GM10847 (cell line): ENCODE results near the gene PIBF1.

Experiments used
- POLR2A ChIP-seq: IDR thresholded peaks from 2 replicates; pipeline ENCODE4 v1.6.1; 2011; ENCODE audit not compliant: insufficient read length; ENCODE audit errors: extremely low read depth

Gene PIBF1

DNA sequence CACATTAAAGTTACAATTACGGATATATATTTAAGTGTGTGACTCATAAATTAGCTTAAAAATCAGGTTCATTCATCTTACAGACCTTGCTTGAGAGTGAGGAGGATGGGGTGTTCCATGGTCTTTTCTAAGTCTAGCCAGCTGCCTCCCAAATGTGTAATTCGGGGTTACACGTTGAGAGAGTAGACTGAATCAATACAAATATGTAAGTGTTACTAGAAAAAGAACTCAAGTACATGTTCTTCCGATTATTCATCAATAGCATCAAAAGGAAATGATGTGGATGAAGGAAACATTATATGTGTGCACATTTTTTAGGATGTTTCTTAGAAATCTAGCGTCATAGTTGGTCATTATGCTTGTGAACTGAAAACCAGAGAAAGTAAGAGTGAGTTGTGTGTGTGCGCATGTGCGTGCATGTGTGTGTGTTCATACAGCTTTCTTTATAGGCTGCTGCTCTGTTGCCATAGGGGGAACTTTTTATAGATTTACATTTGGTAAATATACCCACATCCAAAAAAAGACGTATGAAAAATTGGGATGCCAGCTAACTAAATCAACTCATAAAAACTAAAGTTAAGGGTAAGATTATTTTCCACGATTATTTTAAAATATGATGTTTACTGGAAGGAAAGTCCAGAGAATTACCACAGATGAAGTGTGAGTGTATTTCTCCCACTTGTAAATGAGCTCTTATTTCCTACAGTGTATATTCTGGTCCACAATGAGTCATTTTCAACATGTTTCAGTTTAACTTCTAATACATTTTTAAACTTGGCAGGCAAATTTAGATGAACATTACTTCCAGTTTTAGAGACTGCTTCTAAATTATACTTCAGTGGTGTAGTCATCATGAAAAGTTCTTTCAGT lies 82.4 kb downstream of the PIBF1 start:
- no peak for TF ChIP-seq POLR2A

DNA sequence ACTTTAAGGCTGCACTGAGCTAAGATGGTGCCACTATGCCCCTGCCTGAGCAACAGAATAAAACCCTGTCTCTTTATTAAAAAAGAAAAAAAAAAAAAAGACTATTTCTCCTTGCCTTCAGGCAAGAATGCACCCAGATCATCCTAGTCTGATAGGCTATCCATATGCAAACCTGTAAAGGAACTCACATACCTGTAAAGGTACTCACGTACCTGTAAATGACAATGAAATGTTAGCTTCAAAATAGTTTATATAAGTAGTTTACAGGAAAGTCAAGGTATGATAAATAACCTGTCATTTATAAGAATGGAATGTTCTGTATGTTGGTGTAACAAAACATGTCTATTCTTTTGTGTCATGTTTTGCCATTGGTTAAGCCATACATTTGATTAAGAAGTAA lies 86.3 kb downstream of the PIBF1 start:
- no peak for TF ChIP-seq POLR2A

DNA sequence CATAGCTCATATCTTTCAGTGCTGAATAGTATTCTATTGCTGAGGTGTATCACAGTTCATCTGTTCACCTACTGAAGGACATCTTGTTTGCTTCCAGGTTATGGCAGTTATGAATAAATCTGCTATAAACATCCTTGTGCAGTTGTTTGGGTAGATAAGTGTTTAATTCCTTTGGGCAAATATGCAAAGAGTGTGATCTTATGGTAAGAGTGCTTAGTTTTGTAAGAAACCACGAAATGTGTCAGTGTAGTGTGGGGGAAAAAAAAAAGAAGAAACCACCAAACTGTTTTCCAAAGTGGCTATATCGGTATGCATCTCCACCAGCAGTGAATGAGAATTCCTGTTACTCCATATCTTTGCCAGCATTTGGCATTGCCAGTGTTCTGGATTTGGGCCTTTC lies 93.3 kb downstream of the PIBF1 start:
- TF ChIP-seq POLR2A: no peak

DNA sequence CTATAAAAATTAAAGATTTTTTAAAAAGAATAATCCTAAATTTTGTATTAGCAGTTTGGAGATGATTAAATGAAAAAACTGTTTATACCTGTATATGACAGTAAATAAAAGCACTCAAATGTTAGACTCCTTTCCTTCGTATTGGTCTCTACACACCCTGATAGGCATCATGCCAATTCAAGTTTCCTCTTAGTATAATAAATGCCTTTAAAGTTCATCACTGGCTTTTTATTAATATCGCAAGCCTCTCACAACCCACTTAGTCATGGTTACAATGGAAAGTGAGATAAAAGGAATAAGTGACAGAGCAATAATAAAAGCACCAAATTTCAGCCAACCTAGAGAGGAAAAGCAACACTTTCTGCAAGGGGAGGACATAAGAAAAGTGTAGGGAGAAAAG lies 102.2 kb downstream of the PIBF1 start:
- no peak for TF ChIP-seq POLR2A

DNA sequence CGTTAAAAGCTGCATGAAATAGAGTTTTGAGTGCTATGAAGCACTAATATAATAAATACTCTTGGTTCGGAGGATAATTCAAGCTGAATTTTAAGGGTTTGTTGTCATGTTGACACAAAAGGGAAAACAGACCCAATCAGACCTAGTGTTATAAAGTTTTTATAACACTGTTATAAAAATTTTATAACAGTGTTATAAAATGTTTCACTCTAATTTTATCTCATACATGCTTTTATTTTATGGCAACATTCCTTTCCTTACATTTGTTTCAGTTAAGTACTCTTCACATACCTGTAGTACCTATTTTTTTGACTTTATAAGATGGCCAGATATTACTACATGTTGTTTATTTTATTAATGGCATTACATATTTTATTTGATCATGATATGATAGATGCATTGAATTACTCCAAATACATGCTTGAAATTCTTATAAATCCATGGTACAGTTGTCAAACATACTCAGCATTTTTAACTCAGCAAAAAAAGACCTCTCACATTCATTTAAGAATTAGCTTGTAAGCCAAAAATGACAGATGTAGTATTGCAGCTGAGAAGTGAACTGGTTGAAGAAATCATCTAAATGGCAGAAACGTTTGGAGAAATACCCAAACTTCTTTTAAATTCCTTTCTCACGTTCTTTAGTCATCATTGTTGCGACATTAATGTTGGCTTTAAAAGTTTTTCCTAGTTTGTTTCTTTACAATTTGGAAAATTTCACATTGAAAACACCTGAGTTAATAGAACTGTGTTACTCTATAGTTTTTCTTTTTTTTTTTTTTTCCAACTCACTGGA lies 104.5 kb downstream of the PIBF1 start:
- no peak for TF ChIP-seq POLR2A

DNA sequence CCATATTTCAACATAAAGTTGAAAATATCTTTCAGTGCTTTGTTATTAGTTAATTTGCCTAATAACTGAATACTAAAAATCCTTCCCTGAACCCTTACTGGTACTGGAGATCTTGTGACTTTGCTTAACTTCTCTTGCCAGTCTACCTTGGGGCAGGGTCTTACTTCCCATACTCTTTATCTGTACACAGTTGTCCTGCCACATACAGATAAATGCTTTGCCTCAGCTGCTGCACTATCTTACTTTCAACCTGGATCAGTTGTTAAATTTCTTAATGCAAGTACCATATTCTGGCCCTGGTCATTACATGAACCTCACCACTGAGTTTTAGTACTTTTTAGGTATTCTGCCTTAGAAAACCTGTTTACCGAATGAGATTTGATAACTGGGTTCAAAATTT lies 107.6 kb downstream of the PIBF1 start:
- TF ChIP-seq POLR2A: no peak

DNA sequence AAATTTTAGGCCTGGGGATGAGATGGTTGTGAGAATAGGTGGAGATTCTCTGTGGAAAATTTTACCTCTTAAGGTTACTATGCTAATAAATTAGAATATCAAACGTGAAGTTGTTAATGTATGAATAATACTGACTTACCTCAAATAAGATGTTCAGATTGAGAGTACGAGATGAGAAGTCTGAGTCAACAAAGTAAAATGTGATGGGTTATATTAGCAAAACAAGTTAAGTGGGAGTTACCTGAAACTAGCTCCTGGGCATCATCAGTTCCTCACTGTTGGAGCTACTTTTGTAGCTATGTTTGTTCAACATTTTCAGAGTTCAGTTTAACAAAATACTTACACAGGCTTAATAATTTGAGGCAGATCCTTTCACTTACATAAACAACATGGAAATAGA lies 108.6 kb downstream of the PIBF1 start:
- TF ChIP-seq POLR2A: no peak

DNA sequence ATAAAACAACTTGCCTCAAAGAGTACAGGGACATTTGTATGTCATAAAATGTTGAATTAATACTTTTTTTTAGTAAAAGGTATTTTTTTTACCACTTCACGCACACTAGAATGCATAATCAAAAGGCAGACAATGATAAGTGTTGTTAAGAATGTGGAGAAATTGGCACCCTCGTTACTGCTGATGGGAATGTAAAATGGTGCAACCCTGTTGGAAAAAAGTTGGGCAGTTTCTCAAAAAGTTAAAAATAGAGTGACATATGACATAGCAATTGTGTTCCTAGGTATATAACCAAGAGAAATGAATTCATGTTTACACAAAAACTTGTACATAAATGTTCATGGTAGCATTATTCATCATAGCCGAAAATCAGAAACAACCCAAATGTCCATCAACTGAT lies 109.5 kb downstream of the PIBF1 start:
- TF ChIP-seq POLR2A: no peak

DNA sequence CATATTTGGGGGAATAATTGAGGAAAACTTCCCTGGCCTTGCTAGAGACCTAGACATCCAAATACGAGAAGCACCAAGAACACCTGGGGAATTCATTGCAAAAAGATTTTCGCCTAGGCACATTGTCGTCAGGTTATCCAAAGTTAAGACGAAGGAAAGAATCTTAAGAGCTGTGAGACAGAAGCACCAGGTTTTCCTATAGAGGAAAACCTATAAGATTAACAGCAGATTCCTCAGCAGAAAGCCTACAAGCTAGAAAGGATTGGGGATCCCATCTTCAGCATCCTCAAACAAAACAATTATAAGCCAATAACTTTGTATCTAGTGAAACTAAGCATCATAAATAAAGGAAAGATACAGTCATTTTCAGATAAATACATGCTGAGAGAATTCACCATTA lies 114.9 kb downstream of the PIBF1 start:
- no peak for TF ChIP-seq POLR2A

DNA sequence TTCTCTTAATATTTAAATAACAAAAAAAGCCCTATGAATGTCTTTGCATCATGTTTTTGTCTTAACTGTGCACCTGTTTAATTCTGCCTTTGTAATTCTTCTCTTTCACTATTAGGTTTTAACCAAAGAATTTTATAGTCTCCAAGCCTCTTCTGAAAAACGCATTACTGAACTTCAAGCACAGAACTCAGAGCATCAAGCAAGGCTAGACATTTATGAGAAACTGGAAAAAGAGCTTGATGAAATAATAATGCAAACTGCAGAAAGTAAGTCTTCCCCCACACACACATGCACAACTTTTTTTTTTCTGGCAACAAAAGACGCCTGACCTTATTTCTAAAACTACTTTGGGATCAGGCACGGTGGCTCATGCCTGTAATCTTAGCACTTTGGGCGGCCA lies 126.5 kb downstream of the PIBF1 start:
- TF ChIP-seq POLR2A: no peak

DNA sequence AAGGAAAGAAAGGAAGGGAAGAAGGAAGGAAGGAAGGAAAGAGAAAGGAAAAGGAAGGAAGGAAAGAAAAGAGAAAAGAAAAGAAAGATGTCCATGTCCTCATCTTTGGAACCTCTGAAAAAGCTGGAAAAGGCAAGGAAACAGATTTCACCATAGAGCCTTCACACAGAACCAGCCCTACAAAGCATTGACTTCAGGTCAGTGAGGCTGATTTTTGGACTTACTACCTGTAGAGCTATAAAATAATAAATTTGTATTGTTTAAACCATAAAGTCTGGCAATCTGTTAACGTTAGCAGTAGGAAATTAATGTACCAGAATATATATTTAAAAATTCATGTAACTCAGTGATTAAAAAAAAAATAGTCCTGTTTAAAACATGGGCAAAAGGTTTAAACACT lies 130.0 kb downstream of the PIBF1 start:
- TF ChIP-seq POLR2A: no peak

DNA sequence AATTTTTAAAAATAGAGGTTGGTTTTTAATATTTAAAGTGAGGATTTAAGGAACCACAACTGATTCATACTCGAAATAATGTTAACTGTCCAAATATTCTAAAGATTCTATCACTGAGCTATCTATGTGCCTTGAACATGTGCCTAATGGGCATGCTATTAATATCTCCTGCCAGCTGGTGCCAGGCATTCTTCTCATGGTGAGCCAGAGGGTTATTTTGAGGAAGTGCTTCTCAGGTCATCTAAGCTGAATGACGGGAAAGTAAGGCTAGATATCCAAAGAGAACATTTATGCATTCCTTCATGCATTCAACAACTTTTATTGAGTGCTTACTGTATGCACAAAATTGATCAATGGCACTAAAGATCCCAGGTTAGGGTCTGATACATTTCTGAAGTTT lies 138.2 kb downstream of the PIBF1 start:
- TF ChIP-seq POLR2A: no peak

DNA sequence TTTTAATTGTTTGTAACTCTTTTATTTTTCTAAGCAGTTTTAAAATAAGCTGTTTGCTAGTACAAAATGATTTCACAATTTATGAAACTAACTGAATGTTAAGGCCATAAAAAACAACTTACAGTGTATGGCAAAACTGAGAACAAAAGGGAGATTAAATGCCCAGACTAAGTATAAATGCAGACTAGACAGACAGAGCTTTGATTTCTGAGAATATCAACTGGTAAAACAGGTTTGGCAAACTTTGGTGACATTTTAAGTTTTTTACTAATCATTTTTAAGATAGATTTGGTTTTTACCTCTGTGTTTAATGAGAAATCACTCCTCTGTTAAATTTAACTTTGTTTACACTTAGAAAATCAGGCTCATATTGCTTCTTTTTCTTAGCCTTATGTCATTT lies 149.4 kb downstream of the PIBF1 start:
- no peak for TF ChIP-seq POLR2A

DNA sequence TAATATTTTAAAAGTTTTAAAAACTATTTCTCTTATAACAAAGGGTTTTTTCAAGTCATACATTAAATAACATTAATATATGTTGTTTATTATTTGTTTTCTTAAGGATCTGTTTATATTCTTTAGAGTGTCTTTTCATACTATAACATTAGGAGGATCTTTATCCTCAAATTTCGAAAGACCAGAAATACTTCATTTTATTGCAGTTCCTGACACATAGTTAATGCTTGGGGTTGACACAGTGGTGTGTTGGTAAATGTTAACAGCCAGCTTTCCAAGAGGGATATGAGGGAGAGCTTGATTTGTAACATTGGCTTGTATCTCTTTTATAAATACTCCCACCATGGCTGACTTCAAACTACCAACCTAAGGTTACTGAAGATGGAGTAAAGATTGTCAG lies 150.3 kb downstream of the PIBF1 start:
- no peak for TF ChIP-seq POLR2A

DNA sequence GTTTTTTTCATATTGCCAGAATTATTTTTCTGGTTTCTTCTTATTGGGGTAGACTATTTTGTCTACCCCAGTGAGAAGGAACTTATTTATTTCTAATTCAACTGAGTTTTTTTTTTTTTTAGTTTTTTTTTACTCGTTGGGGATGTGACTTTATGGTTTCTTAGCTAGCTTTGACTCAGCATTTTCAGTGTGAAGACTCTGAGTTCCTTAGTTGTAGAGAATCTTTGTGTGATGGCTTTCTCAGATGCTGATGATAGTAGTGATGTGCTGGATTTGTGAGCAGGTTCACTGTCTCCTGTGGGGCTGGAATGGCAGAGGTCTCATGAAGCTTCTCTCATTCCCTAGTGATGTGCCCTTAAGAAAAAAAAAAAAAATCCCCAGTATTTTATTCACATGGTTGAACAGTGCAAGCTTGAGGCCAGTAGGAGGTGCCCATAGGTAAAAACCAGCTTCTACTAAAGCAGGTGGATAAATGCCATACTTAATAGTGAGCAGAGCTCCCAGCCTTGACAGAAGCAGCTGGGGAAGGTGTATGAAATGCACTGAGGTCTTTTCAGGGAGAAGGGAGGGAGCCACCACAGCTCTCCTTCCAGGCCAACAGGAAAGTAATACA lies 170.7 kb downstream of the PIBF1 start:
- TF ChIP-seq POLR2A: no peak

DNA sequence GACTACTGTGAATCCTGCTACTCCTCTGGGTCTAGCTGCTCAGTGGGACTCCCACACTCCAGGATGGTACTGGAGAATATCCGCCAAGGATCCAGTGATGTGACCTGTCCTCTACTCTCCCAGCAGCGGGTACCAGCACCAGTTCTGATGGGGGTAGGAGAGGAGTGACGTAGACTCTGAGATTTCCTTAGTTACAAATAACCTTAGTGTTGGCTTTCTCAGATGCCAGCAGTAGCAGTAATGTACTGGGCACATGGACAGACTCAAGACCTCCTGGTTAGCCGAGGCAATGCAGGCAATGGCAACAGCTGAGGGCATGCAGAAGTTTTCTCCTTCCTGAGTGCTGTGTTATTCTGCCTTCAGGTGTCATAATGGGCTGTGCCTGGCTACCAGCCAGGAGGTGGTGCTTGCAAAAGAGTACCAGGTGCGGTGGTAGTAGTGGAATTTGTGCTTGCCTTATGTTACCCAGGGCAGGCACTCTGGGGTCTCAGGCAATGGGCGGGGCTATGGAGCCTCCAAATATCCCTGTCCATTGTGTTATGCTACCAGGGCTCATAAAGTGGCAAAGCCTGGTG lies 171.5 kb downstream of the PIBF1 start:
- no peak for TF ChIP-seq POLR2A
